Mammary epithelial cell (primary cell): Measurements from ENCODE around the gene TLDC2.

Source experiments
- EZH2 ChIP-seq: IDR thresholded peaks from 2 replicates; pipeline ENCODE4 v1.6.1; 2012; ENCODE audit warnings: low read length, inconsistent platforms, borderline replicate concordance
- TF ChIP-seq, protein P1 (sequence below), 2 donors: IDR thresholded peaks in 1 of 2; conservative IDR thresholded peaks in 1 of 2; 2 replicates each; pipeline ENCODE4 v1.5.1; 2011 to 2012; ENCODE audit warnings: inconsistent platforms in 2 of 2, low read length in 2 of 2, mild to moderate bottlenecking in 2 of 2, control low read depth in 1 of 2, low read depth in 1 of 2; ENCODE audit not compliant: insufficient read depth in 1 of 2; ENCODE audit errors: extremely low read depth in 1 of 2

DNA sequence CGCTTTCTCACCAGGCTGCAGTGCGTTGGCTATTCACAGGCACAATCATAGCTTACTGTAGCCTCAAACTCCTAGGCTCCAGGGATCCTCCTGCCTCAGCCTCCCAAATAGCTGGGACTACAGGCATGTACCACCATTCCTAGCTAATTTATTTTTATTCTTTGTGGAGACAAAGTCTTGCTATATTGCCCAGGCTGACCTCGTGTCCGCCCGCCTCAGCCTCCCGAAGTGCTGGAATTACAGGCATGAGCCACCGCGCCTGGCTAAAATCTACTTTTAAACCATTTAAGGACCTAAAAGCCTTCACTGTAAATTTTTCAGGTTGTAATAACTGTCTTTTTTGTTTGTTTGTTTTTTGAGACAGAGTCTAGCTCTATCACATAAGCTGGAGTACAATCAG, 60.4 kb downstream of the TLDC2 start:
- TF ChIP-seq, protein P1, sequence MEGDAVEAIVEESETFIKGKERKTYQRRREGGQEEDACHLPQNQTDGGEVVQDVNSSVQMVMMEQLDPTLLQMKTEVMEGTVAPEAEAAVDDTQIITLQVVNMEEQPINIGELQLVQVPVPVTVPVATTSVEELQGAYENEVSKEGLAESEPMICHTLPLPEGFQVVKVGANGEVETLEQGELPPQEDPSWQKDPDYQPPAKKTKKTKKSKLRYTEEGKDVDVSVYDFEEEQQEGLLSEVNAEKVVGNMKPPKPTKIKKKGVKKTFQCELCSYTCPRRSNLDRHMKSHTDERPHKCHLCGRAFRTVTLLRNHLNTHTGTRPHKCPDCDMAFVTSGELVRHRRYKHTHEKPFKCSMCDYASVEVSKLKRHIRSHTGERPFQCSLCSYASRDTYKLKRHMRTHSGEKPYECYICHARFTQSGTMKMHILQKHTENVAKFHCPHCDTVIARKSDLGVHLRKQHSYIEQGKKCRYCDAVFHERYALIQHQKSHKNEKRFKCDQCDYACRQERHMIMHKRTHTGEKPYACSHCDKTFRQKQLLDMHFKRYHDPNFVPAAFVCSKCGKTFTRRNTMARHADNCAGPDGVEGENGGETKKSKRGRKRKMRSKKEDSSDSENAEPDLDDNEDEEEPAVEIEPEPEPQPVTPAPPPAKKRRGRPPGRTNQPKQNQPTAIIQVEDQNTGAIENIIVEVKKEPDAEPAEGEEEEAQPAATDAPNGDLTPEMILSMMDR (conservative IDR thresholded peaks at IDR 0.05 in 1 of 2, IDR thresholded peaks at IDR 0.05 in 1 of 2; ENCODE audit: extremely low read depth in 1 of 2, insufficient read depth in 1 of 2, low read depth in 1 of 2, low read length in 2 of 2) = no peak
- TF ChIP-seq EZH2 = no peak
